Stimulated activated naive CD8-positive, alpha-beta T cell treated with anti-CD3 and anti-CD28 coated beads, Interleukin-15, Interleukin-2, amounts not matched to agents 100 ng/mL and 50 ng/mL, for 24 hours (primary cell): ENCODE results near the gene PCGF1.
"Not testable (repeated sequence)": the region's sequence is repeated elsewhere in the genome, so short reads cannot be mapped to it uniquely, and the experiment has no call there.

Source experiments
- H3K27ac Mint-ChIP-seq: one replicate; pipeline ENCODE4 v1.8.0; 2021; ENCODE audit warnings: mild to moderate bottlenecking, mixed read lengths
- H3K27me3 Mint-ChIP-seq: one replicate; pipeline ENCODE4 v1.8.0; 2021; ENCODE audit warnings: mixed read lengths
- H3K36me3 Mint-ChIP-seq: one replicate; pipeline ENCODE4 v1.8.0; 2021; ENCODE audit warnings: low read depth, mixed read lengths
- H3K4me1 Mint-ChIP-seq: one replicate; pipeline ENCODE4 v1.8.0; 2021; ENCODE audit warnings: low read depth, mixed read lengths
- H3K4me3 Mint-ChIP-seq: one replicate; pipeline ENCODE4 v1.8.0; 2021; ENCODE audit warnings: mild to moderate bottlenecking, mixed read lengths
- H3K9me3 Mint-ChIP-seq: one replicate; pipeline ENCODE4 v1.8.0; 2021; ENCODE audit warnings: mixed read lengths

PCGF1 gene

DNA sequence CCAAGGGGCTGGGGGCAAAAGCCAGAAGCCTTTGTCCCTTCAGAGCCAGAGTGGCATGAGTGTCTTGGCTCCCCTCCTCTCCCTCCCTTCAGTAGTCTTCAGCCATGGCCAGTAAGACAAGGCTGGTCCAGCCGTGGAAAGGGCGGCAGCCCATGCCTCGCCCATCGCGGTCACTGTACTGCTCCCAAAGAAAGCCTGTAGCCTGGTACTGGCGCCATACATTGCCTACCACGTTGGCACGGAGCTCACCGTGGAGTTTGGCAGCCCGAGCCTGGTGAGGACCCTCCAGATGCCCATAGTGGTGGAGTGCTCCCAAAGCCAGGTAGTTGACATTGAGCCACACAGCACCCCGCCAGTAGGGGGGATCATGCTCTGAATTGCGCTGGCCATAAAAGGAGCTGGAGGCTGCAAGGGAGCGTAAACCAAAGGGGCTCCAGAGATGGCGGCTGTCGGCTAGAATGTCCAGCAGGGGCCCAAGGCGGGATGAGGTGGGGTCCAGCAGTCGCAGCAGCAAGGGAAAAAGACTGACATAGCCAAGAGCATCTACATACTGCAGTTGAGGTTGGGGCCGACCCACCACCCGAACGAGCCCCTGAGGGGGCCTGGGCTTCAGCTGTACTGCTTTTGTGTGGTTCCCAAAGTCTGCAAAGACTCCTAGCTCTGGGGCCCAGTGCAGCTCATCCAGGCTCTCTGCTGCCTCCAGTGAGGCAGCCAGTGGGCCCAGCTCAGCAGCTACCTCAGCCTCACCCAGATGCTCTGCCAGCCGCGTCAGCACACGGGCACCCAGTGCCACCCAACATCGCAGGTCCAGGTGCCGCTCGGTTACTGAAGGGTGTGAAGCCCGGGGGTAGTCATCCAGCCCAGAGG lies 46.1 kb downstream of the PCGF1 start:
- no peak overlapping the region for H3K4me3 Mint-ChIP-seq
- no peak overlapping the region for H3K27ac Mint-ChIP-seq
- no peaks in the 10 kb centered on the region for H3K9me3 Mint-ChIP-seq
- peaks cover 53% of the 10 kb centered on the region for H3K4me1 Mint-ChIP-seq
- H3K27me3 Mint-ChIP-seq: no peaks in the 10 kb centered on the region
- peaks cover 18% of the 10 kb centered on the region for H3K36me3 Mint-ChIP-seq

DNA sequence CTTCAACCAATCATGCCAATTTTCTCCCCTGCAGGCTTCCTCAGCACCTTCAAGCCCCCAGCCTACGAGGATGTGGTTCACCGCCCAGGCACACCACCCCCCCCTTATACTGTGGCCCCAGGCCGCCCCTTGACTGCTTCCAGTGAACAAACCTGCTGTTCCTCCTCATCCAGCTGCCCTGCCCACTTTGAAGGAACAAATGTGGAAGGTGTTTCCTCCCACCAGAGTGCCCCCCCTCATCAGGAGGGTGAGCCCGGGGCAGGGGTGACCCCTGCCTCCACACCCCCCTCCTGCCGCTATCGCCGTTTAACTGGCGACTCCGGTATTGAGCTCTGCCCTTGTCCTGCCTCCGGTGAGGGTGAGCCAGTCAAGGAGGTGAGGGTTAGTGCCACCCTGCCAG lies 47.3 kb downstream of the PCGF1 start:
- not testable (repeated sequence) for H3K27me3 Mint-ChIP-seq, H3K9me3 Mint-ChIP-seq
- Mint-ChIP-seq H3K36me3 (peaks cover 27% of the 10 kb centered on the region), H3K4me1 (peaks cover 59% of the 10 kb centered on the region), H3K4me3 (peak overlapping the region; percentile 96), H3K27ac (peak overlapping the region; percentile 52)

DNA sequence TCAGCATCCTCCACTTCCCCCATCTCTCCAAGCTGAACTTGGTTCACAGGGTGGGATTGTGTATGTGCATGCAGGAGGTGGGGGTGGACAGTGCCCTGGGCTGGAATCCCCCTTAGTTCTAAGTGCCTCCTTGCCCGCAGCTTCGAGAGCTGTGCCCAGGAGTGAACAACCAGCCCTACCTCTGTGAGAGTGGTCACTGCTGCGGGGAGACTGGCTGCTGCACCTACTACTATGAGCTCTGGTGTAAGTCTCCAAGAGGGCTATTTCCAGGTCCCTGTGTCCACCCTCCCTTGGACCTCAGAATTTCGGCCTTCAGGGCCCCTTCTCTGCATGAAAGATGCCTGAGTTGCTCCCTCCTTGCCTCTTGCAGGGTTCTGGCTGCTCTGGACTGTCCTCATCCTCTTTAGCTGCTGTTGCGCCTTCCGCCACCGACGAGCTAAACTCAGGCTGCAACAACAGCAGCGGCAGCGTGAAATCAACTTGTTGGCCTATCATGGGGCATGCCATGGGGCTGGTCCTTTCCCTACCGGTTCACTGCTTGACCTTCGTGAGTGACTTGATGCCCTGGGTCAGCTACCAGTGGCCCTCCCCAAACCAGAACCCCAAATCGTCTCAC lies 47.9 kb downstream of the PCGF1 start:
- not testable (repeated sequence) for H3K9me3 Mint-ChIP-seq, H3K27me3 Mint-ChIP-seq
- Mint-ChIP-seq H3K36me3 (peaks cover 30% of the 10 kb centered on the region), H3K27ac (peak overlapping the region; percentile 52), H3K4me1 (peaks cover 65% of the 10 kb centered on the region), H3K4me3 (peak overlapping the region; percentile 96)

DNA sequence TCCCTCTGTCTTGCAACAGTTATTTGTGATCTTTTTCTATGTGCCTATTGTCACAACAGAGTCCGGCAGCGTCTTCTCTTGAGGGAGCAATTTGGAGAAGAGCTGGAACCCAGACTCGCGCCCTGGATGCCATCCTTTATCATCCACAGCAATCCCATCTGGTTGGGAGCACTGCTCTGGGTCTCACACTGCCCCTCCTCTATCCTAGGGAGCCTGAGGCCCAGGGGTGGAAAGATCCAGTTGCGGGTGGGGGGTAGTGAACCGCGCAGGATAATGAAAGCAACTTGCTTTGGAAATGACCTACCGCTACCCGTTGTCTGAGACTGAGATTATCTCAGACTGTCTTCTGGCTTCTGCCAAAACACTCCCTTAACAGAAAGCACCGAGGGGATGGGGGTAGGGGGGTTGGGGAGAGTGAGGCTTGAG lies 48.5 kb downstream of the PCGF1 start:
- Mint-ChIP-seq H3K9me3 (no peaks in the 10 kb centered on the region), H3K36me3 (peaks cover 30% of the 10 kb centered on the region), H3K4me1 (peaks cover 67% of the 10 kb centered on the region)

DNA sequence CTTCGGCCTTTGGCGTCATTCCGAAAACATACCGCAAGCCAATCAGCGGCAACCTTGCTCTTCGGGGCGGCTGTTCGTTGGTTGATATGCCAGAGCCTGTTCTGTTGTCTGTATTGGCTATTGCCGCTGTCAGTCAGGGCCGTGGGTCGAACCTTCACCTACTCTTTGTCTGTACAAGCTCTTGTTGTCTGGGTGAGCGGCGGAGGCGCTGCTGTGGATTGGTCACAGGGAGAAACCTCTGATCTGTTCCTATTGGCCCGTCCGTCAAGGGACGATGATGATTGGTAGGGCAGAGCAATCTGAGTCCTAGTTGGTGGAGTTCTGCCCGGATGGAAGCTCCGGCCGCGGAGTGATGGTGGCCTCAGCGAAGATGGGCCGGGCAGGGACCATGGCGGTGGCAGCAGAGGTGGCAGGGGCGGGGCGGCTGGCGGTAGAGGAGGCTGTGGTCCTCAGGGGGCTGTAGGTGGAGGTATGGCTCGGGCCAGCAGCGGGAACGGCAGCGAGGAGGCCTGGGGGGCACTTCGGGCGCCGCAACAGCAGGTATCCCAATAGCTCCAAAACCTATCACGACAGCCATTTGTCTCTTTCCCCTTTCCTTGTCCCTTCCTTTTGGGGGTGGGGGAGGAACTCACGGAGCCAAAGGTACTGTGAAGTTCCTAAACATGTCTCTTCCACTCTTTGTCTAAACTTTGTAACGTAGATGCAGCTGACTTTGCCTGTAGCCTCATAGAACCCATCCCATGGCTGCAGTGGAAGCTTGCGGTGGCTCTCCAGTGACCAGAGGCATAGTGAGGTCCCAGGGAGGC lies 49.2 kb downstream of the PCGF1 start, which contains the start of gene WBP1:
Gene WBP1, plus strand, starts transcription at position 307 of the 806 bp plus-strand sequence. Its CDS starts 165 bp downstream, at position 472.
- Mint-ChIP-seq H3K9me3 (no peaks in the 10 kb centered on the region), H3K36me3 (peaks cover 29% of the 10 kb centered on the region), H3K27ac (peak within 1 kb of the TSS; percentile 98), H3K27me3 (no peaks in the 10 kb centered on the region), H3K4me1 (peaks cover 63% of the 10 kb centered on the region), H3K4me3 (peak within 1 kb of the TSS; percentile 96)

More for the DNA sequence above, 48.5 kb downstream of the PCGF1 start:
- peak overlapping the region; percentile 98 for H3K27ac Mint-ChIP-seq
- no peaks in the 10 kb centered on the region for H3K27me3 Mint-ChIP-seq
- H3K4me3 Mint-ChIP-seq: peak overlapping the region; percentile 96

DNA sequence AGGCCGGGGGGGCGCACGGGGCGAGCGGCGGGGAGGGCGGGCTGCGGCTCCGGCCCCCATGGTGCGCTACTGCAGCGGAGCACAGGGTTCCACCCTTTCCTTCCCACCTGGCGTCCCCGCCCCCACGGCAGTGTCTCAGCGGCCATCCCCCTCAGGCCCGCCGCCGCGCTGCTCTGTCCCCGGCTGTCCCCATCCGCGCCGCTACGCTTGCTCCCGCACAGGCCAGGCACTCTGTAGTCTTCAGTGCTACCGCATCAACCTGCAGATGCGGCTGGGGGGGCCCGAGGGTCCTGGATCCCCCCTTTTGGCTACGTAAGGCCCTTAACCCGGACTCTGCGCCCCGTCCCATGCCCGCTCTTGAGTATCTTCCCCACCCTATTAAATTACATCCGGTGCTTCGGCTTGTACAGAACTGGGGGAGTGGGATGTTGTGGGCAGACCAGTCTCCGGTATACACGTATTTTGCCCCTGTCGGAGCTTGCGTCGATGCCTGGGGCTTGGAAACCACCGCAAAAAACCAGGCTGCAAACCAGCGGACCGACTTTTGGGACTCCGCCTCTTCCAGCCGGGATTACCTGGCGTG lies 49.9 kb downstream of the PCGF1 start:
- Mint-ChIP-seq H3K36me3 (peaks cover 22% of the 10 kb centered on the region), H3K4me1 (peaks cover 63% of the 10 kb centered on the region), H3K9me3 (no peaks in the 10 kb centered on the region), H3K4me3 (peak overlapping the region; percentile 96), H3K27me3 (no peaks in the 10 kb centered on the region), H3K27ac (peak overlapping the region; percentile 98)

DNA sequence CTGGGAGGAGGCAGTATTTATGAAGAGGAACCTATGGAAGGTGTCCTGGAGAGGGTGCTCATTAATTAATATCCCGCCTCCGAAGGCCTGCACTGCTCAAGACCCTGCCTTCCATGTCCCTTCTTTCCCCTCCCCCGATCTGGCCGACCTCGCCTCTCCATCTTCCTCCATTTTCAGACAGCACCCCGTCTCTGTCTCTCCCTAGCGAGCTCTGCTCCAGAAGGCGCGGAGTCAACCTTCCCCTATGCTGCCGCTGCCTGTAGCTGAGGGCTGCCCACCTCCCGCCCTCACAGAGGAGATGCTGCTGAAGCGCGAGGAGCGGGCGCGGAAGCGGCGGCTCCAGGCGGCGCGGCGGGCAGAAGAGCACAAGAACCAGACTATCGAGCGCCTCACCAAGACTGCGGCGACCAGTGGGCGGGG lies 50.4 kb downstream of the PCGF1 start:
- Mint-ChIP-seq H3K36me3 (peaks cover 19% of the 10 kb centered on the region), H3K27ac (peak overlapping the region; percentile 94), H3K9me3 (no peaks in the 10 kb centered on the region), H3K4me3 (peak overlapping the region; percentile 96), H3K27me3 (no peaks in the 10 kb centered on the region), H3K4me1 (peaks cover 67% of the 10 kb centered on the region)
